Nephron progenitor cell (in vitro differentiated cells): ENCODE results near the gene RIPOR3.
A peak's percentile ranks its signal among the peaks of the same experiment; 100 is the strongest.

Experiments
- DNase-seq: peaks from one replicate; pipeline ENCODE4 v3.0.0; 2021
- H3K27ac Mint-ChIP-seq: 2 replicates; pipeline ENCODE4 v1.8.0; 2021; ENCODE audit warnings: mild to moderate bottlenecking, moderate library complexity, mixed read lengths
- H3K27me3 Mint-ChIP-seq: 2 replicates; pipeline ENCODE4 v1.8.0; 2021; ENCODE audit warnings: mild to moderate bottlenecking, low read depth, mixed read lengths; ENCODE audit not compliant: poor library complexity
- H3K36me3 Mint-ChIP-seq: 2 replicates; pipeline ENCODE4 v1.8.0; 2021; ENCODE audit warnings: low read depth, mixed read lengths
- H3K4me1 Mint-ChIP-seq: 2 replicates; pipeline ENCODE4 v1.8.0; 2021; ENCODE audit warnings: mixed read lengths
- H3K4me3 Mint-ChIP-seq: 2 replicates; pipeline ENCODE4 v1.8.0; 2021; ENCODE audit warnings: mild to moderate bottlenecking, moderate library complexity, mixed read lengths
- H3K9me3 Mint-ChIP-seq: 2 replicates; pipeline ENCODE4 v1.8.0; 2021; ENCODE audit warnings: mild to moderate bottlenecking, moderate library complexity, mixed read lengths
- CTCF ChIP-seq: fragments of 200-600 bp; sonication (generic); IDR thresholded peaks from 2 replicates; pipeline ENCODE4 v1.5.0; 2021; ENCODE audit warnings: antibody characterized with exemption

Gene RIPOR3

GRCh38 chr20:50731930-50732690 is 40.8 kb upstream of the RIPOR3 start:
- no peak for DNase-seq
- Mint-ChIP-seq H3K9me3 (no peaks in the 10 kb centered on the region), H3K4me3 (peak overlapping the region; percentile 90), H3K27ac (peak overlapping the region; percentile 58), H3K36me3 (peaks cover 19% of the 10 kb centered on the region), H3K4me1 (peaks cover 78% of the 10 kb centered on the region), H3K27me3 (peaks cover 4% of the 10 kb centered on the region)
- no peak for TF ChIP-seq CTCF

- H3K27me3 Mint-ChIP-seq = peaks cover 4% of the 10 kb centered on the region
- peak within 1 kb of the TSS; percentile 90 for H3K4me3 Mint-ChIP-seq
- DNase-seq = peak; percentile 99
- peak within 1 kb of the TSS; percentile 93 for H3K27ac Mint-ChIP-seq
- no peaks in the 10 kb centered on the region for H3K9me3 Mint-ChIP-seq
- peaks cover 19% of the 10 kb centered on the region for H3K36me3 Mint-ChIP-seq
- H3K4me1 Mint-ChIP-seq = peaks cover 82% of the 10 kb centered on the region
- no peak for TF ChIP-seq CTCF
These were observed 40.0 kb upstream of the RIPOR3 start, which contains the start of gene PARD6B for GRCh38 chr20:50731055-50731929. Gene PARD6B, plus strand, starts transcription at chr20:50731580. Its CDS starts 207 bp downstream, at chr20:50731787.

GRCh38 chr20:50730765-50731054 is 39.4 kb upstream of the RIPOR3 start:
- peaks cover 14% of the 10 kb centered on the region for H3K36me3 Mint-ChIP-seq
- TF ChIP-seq CTCF = no peak
- peaks cover 4% of the 10 kb centered on the region for H3K27me3 Mint-ChIP-seq
- peak overlapping the region; percentile 93 for H3K27ac Mint-ChIP-seq
- H3K4me3 Mint-ChIP-seq = peak overlapping the region; percentile 90
- no peaks in the 10 kb centered on the region for H3K9me3 Mint-ChIP-seq
- peaks cover 76% of the 10 kb centered on the region for H3K4me1 Mint-ChIP-seq
- DNase-seq = no peak

- H3K4me3 Mint-ChIP-seq = peak overlapping the region; percentile 90
- no peaks in the 10 kb centered on the region for H3K9me3 Mint-ChIP-seq
- no peak for DNase-seq
- H3K36me3 Mint-ChIP-seq = peaks cover 8% of the 10 kb centered on the region
- peaks cover 70% of the 10 kb centered on the region for H3K4me1 Mint-ChIP-seq
- peak overlapping the region; percentile 93 for H3K27ac Mint-ChIP-seq
- no peak for TF ChIP-seq CTCF
- peaks cover 4% of the 10 kb centered on the region for H3K27me3 Mint-ChIP-seq
These were observed 38.8 kb upstream of the RIPOR3 start for GRCh38 chr20:50729901-50730764.

- H3K4me1 Mint-ChIP-seq = peaks cover 62% of the 10 kb centered on the region
- no peak for DNase-seq
- H3K36me3 Mint-ChIP-seq = no peaks in the 10 kb centered on the region
- H3K9me3 Mint-ChIP-seq = no peaks in the 10 kb centered on the region
- no peak for TF ChIP-seq CTCF
- peaks cover 4% of the 10 kb centered on the region for H3K27me3 Mint-ChIP-seq
- H3K4me3 Mint-ChIP-seq = peak overlapping the region; percentile 90
- H3K27ac Mint-ChIP-seq = no peak overlapping the region
These were observed 37.9 kb upstream of the RIPOR3 start for GRCh38 chr20:50728981-50729874.
